H7 (cell line): ENCODE data around the gene MRPL10. TPM values are rescaled to one million over a fixed set of nuclear protein-coding genes. Genes with fewer than 3 reads are reported as not detected.

Source experiments
- DNase-seq: peaks from one replicate; pipeline ENCODE4 v3.0.0; 2012
- H3K27me3 ChIP-seq: 2 replicates; pipeline ENCODE4 v1.6.0; 2011; ENCODE audit warnings: mild to moderate bottlenecking, low read length; ENCODE audit not compliant: control insufficient read depth, insufficient read depth
- H3K36me3 ChIP-seq: replicated peaks from 2 replicates; pipeline ENCODE4 v1.5.1; 2011; ENCODE audit warnings: low read length; ENCODE audit not compliant: control insufficient read depth, insufficient read depth
- H3K4me3 ChIP-seq: 2 replicates; pipeline ENCODE4 v1.5.1; 2011; ENCODE audit warnings: low read depth, mild to moderate bottlenecking, control low read depth, low read length, moderate library complexity; ENCODE audit not compliant: insufficient read depth
- total RNA-seq: library from RNA; depleted of rRNA; stranded (reverse); fragments of >200 nt; shearing (Covaris generic); gene quantifications from 2 replicates; pipeline ENCODE4 v1.2.3, GENCODE V29; 2014

The MRPL10 gene
- total RNA-seq, 1 experiment from 2014 or later: 156 TPM

DNA sequence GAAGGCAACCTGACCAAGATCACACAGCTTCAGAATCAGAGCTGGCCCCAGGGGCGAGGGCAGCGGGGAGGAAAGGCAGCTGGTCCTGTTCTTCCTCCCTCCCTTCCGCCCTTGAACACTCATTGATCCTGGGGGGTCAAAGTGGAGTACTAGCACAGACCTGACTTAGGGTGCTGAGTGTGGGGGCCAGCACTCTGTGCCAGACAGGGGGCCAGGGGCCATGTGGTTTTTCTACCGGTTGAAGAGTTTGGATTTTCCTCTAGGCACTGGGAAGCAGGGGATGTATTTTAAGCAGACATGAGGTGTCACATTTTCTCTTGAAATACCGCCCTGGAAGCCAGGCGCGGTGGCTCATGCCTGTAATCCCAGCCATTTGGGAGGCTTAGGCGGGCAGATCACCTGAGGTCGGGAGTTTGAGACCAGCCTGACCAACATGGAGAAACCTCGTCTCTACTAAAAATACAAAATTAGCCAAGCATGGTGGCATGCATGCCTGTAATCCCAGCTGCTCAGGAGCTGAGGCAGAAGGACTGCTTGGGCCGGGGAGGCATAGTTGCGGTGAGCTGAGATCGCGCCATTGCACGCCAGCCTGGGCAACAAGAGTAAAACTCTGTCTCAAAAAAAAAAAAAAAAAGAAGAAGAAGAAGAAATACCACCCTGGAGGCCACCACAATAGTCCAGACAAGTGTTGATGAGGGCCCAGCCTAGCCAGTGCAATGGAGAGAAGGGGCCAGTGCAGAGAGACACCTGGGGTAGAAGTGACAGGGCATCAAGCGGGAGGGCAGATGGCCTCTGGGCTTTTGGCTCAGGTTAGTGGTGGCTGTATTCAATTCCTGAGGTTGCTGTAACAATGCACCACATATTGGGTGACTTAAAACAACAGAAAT, 25.1 kb downstream of the MRPL10 start:
- no peak for DNase-seq
- no peaks in the 10 kb centered on the region for H3K36me3 ChIP-seq
- H3K27me3 ChIP-seq: no peaks in the 10 kb centered on the region
- H3K4me3 ChIP-seq: no peak overlapping the region

DNA sequence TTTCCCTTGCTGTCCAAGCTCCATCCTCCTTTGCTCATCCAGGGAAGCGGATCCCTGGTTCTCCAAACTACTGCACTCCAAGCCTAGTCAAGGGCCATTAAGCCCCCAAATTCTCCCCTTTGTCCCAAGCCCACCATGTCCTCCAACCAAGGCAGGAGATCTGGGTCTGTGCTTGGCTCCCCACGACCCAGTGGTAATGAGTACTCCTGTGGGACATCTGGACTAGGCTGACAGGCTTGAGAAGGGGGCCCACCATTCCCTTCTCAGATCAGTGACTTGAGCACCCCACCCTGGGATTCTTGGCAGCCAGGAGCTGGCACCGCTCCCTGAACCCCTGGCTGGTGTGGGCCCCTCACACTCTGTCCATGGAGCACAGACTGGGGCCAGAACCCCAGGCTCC, 26.9 kb downstream of the MRPL10 start:
- H3K27me3 ChIP-seq: no peaks in the 10 kb centered on the region; the same call in 1 of the 2 replicates
- H3K36me3 ChIP-seq: no peaks in the 10 kb centered on the region
- H3K4me3 ChIP-seq: no peak overlapping the region
- no peak for DNase-seq

DNA sequence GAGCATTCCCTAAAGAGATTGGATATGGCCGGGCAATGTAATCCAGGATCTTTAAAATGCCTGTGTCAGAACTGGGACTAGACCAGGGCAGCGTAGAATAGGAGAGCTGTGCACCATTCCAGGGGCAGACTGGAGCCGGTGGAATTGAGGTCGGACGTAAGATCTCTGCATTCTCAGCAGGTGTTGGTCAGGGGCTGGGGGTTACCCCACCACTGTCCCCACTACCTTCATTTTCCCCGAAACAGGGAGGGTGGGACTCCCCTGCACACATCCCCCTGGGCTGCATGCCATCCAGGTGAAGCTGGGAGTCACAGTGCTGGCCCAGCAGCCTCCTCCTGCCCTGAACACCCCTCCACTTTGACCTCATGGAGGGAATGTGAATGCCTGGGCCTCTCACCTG, 27.6 kb downstream of the MRPL10 start:
- H3K4me3 ChIP-seq: no peak overlapping the region
- DNase-seq: peak; percentile 31
- H3K27me3 ChIP-seq: no peaks in the 10 kb centered on the region; the same call in 1 of the 2 replicates
- H3K36me3 ChIP-seq: no peaks in the 10 kb centered on the region

DNA sequence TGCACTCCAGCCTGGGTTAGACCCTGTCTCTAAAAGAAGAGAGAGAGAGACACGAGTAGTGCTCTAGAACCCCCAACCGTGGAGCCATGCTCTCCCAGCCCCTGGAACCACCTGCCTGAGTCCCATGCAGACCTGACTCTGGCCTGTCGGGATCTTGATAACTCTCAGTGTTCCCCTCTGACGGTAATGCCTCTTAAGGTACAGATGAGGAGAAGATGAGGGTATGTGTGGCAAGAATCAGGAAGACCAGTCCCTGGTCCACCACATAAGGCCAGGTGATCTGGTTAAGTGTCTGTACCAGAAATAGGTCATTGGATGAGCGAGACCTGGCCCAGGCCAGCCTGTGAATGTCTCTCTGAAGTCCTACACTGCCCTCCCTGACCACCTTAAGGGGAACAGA, 28.1 kb downstream of the MRPL10 start:
- no peak for DNase-seq
- no peaks in the 10 kb centered on the region for H3K36me3 ChIP-seq
- H3K27me3 ChIP-seq: no peaks in the 10 kb centered on the region; the same call in 1 of the 2 replicates
- no peak overlapping the region for H3K4me3 ChIP-seq

DNA sequence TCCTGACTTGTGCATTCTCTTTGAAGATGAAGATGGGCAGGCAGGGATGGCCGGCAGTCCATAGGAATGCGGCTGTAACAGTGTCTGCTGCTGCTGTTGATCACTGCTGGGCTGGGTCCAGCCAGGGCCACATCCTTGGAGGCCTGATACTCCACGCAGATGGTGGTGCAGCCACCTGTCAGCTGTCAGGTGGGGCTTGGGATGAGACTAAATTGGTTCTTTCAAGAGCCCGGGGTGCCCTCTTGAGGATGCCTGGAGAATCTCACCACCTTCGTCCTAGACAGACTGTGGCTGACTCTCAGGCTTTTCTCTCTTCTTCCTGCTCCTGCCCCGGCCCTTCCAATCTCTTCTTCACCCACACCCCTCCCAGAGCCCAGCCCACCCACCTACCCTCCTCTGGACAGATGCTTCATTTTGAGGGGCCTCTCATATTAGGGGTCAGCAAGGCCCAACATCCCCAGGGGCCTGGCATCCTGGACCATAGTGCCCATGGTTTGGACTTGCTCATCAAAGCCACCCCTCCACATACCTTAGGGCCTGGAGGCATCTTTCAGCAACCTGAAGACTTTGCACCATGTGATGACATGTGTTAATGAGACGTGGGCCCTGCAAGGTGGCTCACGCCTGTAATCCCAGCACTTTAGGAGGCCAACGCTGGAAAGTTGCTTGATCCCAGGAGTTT, 28.9 kb downstream of the MRPL10 start:
- Histone ChIP-seq H3K36me3 (no peaks in the 10 kb centered on the region), H3K4me3 (no peak overlapping the region), H3K27me3 (no peaks in the 10 kb centered on the region; the same call in 1 of the 2 replicates)
- peak; percentile 92 for DNase-seq

DNA sequence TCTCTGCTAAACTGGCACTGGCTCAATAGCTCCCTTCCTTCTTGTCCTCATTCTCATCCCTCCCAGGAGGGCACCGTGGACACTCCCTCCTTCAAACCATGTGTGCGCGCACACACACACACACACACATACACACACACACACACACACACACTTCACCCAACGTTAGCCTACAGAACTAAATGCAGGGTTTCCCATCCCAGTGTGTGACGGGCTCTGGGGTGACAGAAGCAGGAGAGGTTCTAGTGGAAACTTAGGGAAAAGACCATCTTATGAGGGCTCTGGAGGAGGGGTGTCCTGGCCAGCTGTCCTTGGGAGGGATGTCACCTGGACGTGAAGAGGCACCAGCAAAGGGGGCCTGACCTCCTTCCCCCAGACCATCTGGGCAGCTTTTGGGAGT, 29.4 kb downstream of the MRPL10 start:
- no peak overlapping the region for H3K4me3 ChIP-seq
- H3K36me3 ChIP-seq: no peaks in the 10 kb centered on the region
- no peaks in the 10 kb centered on the region; the same call in 1 of the 2 replicates for H3K27me3 ChIP-seq
- DNase-seq: no peak

DNA sequence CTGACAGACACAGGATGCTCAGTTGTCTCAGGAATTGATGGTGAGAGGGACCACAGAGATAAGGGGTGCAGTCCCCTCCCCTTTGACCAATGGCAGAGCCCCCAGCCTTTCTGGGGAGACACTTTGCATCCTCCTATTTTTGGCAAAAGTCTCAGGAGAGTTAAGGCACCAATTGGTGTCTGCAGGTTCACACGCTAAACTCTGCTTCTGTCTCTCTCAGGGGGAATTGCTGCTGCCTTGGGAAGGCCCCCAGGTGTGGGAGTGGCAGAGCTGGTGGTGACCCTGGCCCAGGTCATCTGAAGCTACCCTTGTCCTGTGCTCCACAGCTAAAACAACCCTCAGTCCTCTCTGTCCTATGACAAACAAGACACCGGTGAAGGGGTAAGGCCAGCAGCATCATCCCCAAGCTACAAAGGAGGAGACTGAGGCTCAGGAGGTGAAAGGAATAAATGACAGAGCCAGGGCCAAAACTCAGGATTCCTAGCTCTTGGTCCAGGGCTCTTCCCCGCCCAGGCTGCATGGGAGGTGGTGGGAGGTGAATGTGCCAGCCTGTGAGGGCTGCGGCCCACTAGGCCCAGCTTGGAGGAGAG, 30.1 kb downstream of the MRPL10 start:
- Histone ChIP-seq H3K4me3 (no peak overlapping the region), H3K36me3 (no peaks in the 10 kb centered on the region), H3K27me3 (no peaks in the 10 kb centered on the region; the same call in 1 of the 2 replicates)
- no peak for DNase-seq

DNA sequence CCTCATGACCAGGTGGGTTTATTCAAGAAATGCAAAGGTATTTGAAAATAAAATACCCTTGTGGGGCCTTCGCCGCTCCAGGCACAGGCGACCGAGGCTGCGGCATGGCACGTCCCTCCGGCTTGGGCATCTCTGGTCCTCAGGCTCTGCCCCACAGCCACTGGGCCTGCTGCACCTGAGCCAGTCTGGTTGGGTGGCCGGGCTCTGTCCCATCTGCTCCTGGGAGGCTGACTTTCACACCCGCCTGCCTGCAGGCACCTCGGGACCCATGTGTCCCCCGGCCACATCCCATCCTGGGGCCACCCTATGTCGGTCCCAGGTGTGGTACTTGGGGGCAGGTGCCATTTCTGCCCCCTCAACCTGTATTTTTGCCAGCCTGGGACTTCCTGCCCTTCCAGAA, 30.7 kb downstream of the MRPL10 start:
- peak; percentile 34 for DNase-seq
- Histone ChIP-seq H3K36me3 (no peaks in the 10 kb centered on the region), H3K4me3 (no peak overlapping the region), H3K27me3 (no peaks in the 10 kb centered on the region; the same call in 1 of the 2 replicates)

DNA sequence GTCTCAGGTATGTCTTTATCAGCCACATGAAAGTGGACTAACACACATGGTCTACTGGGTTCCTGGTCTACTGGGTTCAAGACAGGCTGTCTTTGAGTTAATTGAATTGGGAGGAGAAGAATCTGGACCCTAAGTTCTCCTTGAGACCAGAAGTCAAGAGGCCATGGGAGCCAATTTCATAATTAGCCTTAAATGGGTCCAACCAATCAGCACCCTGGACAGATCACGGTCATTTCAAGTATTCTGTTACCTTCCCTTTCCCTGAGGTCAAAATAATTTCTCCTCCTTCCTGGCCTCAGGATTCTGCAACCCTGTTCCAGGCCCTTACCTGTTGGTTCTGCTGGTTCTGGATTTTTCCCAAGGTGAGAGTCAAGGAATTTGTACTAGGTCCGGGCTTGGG, 33.5 kb downstream of the MRPL10 start:
- Histone ChIP-seq H3K27me3 (peaks cover 4% of the 10 kb centered on the region; the same call in 1 of the 2 replicates), H3K36me3 (no peaks in the 10 kb centered on the region), H3K4me3 (no peak overlapping the region)
- DNase-seq: peak; percentile 46

DNA sequence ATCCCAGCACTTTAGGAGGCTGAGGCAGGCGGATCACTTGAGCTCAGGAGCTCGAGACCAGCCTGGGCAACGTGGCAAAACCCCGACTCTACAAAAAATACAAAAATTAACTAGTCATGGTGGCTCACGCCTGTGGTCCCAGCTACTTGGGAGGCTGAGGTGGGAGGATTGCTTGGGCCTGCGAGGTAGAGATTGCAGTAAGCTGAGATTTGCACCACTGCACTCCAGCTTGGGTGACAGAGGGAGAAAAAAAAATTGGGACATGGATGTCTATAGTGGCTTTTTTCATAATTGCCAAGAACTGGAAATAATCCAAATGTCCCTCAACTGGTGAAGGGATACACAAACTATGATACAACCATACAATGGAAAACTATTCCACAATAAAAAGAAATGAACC, 38.4 kb downstream of the MRPL10 start:
- H3K36me3 ChIP-seq: no peaks in the 10 kb centered on the region
- H3K27me3 ChIP-seq: peaks cover 36% of the 10 kb centered on the region
- DNase-seq: no peak
- H3K4me3 ChIP-seq: no peak overlapping the region

DNA sequence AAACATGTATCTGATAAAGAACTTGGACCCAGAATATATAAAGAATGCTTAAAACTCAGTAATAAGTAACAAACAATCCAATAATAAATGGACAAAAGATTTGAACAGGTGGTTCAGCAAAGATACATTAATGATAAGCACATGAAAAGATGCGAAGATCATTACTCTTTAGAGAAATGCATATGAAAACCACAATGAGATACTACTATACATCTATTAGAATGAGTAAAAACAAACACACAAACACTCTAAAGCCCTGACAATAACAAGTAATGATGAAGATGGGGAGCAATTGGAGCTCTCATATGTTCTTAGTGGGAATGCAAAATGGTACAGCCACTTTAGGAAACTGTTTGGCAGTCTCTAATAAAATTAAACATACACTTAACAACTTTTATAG, 38.9 kb downstream of the MRPL10 start:
- peaks cover 39% of the 10 kb centered on the region for H3K27me3 ChIP-seq
- H3K36me3 ChIP-seq: no peaks in the 10 kb centered on the region
- H3K4me3 ChIP-seq: no peak overlapping the region
- DNase-seq: no peak

DNA sequence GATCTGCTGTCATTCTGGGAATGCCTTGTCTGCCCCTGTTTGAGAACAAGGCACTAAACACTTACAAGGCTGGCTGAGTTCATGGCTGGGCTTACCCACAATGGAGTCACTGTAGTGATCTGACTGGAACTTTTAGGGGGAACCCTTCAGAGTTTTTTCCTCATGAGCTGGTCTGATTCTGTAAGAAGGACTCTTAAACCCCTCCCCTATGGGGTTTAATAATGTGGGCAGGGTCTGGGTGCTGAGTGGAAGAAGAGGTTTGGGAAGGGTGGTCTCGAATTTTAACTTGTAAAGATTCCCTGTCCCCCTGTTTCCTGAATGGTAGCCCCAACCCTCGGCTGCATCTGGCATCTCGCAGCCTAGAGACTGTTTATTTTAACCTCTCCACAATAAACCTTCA, 40.3 kb downstream of the MRPL10 start:
- no peak for DNase-seq
- H3K27me3 ChIP-seq: peaks cover 39% of the 10 kb centered on the region
- no peak overlapping the region for H3K4me3 ChIP-seq
- no peaks in the 10 kb centered on the region for H3K36me3 ChIP-seq

DNA sequence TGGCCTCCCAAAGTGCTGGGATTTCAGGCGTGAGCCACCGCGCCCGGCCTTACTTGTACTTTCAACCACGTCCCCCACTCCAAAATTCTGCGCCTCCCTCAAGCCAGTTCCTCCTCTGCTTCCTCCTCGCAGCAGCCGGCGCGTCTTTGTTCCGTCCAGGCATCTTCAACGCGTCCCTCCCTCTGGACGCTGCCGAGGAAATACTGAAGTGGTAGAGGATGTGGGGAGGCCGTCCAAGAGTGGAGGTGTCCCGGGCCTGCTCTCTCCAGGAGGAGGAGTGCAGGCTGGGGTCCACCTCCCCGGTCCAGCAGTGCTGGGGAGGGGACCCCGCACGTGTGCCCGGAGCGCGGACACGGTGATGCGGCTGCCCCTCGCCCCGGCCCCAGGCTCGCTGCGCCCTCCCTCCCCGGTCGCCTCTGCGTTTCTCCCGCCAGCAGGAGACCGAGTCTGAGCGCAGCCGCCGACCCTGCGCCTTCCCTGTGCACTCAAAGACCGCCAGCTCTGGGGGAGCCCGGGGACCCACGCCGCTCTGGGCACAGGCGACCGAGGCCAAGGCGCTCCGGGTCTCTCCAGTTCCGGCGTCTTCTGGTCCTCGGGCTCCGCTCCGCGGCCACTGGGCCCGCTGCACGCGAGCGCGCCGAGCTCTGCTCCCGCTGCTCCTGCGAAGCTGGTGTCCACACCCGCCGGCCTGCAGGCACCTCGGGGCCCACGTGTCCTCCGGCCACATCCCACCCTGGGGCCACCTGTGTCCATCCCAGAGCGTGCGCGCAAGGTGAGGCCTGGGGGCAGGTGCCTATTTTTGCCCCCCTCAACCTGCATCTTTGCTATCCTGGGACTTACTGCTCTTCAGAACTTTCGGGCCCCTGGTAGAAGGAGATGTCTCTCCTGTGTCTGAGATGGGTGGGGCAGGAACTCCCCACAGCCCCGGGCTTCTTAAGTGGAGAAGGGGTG, 41.5 kb downstream of the MRPL10 start:
- Histone ChIP-seq H3K4me3 (peak overlapping the region; percentile 47), H3K27me3 (peaks cover 39% of the 10 kb centered on the region), H3K36me3 (no peaks in the 10 kb centered on the region)
- peak; percentile 93 for DNase-seq
